HG03575 (cell line): ENCODE results near the gene C14orf39.
"Not testable (repeated sequence)": the region's sequence is repeated elsewhere in the genome, so short reads cannot be mapped to it uniquely, and the experiment has no call there.

Experiments used
- ATAC-seq: cut with Tn5 transposase; IDR thresholded peaks from one replicate; pipeline ENCODE4 v1.9.1; 2021; ENCODE audit not compliant: unreplicated experiment, insufficient number of reproducible peaks, low FRiP score; ENCODE audit errors: extremely low read depth

C14orf39 gene

DNA sequence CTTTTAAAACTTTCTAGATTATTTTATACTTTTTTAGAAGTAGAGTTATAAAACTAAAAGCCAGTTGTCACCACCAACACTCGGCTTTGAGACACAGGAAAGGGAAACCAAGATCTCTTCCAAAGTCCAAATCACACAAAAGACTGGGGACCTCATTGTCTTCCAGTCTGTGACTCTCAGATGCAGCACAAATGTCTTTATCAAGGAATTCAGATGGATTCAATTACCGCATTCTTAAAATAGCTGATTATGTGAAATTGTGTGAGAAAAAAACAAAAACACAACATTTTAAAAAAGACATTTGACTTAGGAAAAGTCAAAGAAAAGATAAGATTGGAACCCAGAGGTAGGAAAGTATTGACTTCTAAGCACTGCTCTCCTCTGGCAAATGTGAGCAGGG lies 19.6 kb upstream of the C14orf39 start:
- no peak for ATAC-seq

DNA sequence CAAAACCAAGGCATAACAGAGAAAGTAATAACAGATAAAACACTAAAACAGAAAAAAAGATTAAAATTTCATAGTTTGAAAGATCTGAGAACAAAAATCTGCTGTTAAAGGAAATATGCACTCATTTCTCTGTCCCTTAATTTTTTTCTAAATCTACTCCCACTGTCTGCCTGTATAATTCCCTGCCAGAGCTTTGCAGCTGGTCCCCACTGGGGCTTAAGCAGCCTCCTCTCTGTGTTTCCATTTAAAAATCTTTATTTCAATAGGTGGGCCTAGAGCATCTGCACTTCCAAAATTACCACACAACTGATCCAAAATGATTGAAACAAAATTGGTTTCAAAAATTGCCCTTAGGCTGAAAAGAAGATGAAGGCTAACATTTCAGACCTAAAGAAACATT lies 16.7 kb upstream of the C14orf39 start:
- ATAC-seq: no peak

GRCh38 chr14:60495946-60496345 lies 10.1 kb upstream of the C14orf39 start:
- ATAC-seq: no peak

- ATAC-seq: no peak
Measured at GRCh38 chr14:60490270-60490669, 4.4 kb upstream of the C14orf39 start.

GRCh38 chr14:60488175-60488574 lies 2.3 kb upstream of the C14orf39 start:
- ATAC-seq: no peak

- no peak for ATAC-seq
Measured at GRCh38 chr14:60487211-60487610, 1.3 kb upstream of the C14orf39 start.

DNA sequence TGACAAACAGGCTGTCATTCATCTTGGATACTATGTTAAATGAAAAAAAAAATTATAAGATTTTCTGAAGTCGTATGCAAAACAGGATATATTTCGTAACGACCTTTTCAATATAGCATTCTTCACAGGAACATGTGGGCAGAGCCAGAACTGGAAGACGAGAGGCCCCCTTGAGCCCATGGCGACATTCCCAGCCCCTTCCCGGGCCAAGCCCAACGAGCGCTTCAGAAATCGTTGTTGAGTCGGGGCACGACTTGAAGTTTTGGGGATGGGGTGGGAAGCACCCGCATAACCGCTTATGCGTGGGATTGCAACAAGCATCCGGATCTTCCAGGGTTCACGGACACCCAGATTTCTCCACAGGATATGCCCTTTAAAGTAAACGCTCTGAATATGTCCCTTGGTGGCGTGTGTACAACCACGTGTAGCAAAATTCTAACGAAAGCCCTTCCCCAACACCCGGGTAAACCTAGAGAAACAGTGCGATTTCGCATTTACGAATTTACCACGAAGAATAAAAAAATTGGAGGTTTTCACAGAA lies 736 bp downstream of the C14orf39 start:
- no peak for ATAC-seq

- ATAC-seq: no peak
Measured at GRCh38 chr14:60482743-60483142, 3.1 kb downstream of the C14orf39 start.

- not testable (repeated sequence) for ATAC-seq
Measured at GRCh38 chr14:60480248-60480647, 5.6 kb downstream of the C14orf39 start.

- ATAC-seq: no peak
Measured at GRCh38 chr14:60455875-60456274, 30.0 kb downstream of the C14orf39 start.

DNA sequence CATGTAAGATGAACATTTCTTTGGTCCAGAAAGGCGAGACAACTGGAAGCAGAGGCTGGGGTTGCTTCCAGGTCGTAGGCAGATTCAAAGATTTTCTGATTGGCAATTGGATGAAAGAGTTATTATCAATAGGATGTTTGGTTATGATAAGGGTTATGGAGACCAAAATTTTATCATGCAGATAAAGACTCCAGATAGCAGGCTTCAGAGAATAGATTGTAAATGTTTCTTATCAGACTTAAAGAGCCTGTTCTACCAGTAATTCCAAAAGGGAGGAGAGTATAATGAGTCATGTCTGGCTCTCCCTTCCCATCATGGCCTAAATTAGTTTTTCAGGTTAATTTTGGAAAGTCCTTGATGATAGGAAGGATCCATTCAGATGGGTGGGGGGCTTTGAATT lies 55.6 kb downstream of the C14orf39 start:
- ATAC-seq: no peak

DNA sequence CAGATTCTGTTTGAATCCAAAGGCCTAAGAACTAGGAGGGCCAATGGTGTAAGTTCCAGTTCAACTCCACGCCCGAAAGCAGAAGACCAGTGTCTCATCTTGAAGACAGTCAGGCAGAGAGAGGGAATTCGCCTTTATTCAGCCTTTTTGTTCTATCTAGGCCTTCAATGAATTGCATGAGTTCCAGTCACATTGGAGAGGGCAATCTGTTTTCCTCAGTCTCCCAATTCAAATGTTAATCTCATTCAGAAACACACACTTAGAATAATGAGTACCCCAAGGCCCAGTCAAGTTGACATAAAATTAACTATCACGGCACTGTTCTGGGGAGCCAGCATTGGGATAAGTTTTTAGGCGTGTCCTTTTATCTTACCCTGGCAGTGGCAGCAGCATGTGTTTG lies 65.8 kb downstream of the C14orf39 start:
- no peak for ATAC-seq

GRCh38 chr14:60397550-60397949 lies 88.3 kb downstream of the C14orf39 start:
- not testable (repeated sequence) for ATAC-seq

DNA sequence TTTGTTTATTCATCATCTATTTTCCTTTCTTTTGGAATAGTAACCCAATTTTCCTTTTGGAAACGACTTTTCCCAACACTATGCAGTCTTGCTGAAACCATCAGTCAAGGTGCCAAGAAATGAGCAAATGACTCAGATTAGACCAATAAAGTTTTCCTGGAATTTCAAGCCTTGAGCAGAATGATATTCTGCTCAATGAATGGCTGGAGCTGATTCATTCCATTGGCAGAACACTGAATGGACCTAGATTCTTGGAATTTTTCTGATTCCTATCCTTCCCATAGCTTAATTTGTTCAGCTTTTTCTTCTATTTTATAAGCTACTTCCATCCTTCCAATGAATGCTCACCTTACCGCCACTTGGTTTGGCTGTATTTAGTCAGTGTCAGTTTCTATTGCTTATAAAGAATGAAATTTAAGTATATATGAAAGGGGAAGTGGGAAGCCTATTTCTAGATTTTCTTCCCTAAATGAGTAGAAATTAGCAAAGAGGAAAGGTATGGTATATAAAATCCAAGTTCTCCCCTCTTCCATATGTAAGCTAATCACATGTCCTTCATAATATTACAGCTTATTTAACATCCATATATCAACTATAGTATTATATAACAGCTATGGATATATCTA lies 89.0 kb downstream of the C14orf39 start:
- ATAC-seq: no peak
